Measurements from ENCODE around the gene MOB3B.
"Not testable (repeated sequence)": the region's sequence is repeated elsewhere in the genome, so short reads cannot be mapped to it uniquely, and the experiment has no call there.

MOB3B gene

GRCh38 chr9:27518006-27518405 lies 11.6 kb downstream of the MOB3B start:
- no peak for DNase-seq (ENCODE audit: low read depth)

DNA sequence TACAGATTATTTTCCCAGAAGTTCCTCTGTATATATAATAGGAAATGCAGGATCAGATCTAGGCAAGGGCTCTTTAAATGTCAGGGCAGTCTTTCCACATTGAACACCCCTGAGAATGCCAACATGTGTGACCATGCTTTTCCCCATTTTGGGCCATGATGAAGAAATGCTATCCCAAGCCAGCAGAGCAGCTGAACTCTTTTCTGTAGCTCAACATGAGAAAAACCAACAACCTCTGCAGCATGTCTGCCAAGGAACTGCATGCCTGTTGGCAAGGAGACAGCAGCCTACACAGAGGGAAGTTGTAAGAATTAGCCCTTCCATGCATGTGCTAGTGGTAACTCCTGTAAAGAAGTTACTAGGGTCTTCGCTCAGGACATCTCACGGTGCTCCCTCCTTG lies 15.1 kb downstream of the MOB3B start:
- no peak for DNase-seq (ENCODE audit: low read depth)

GRCh38 chr9:27511771-27512170 lies 17.8 kb downstream of the MOB3B start:
- no peak for DNase-seq (ENCODE audit: low read depth)

DNA sequence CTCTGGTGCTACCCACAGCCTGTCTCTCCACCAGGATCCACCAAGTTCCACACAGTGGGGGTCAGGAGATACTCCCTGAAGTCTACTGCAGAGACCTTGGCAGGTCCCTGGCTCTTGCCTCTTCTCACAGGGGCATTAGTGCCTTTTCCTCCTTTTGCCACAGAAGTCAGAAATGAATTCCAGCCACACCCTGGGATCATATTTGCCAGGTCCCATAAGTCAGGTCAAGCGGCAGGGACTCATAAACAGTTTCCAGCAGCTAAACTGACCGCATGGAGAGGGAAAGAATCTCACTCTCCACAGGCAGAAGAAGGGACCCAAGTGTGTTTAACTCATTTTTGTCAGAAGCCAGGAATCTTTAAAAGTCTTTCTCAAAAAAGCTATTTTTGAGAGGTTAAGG lies 18.8 kb downstream of the MOB3B start:
- no peak for DNase-seq (ENCODE audit: low read depth)

DNA sequence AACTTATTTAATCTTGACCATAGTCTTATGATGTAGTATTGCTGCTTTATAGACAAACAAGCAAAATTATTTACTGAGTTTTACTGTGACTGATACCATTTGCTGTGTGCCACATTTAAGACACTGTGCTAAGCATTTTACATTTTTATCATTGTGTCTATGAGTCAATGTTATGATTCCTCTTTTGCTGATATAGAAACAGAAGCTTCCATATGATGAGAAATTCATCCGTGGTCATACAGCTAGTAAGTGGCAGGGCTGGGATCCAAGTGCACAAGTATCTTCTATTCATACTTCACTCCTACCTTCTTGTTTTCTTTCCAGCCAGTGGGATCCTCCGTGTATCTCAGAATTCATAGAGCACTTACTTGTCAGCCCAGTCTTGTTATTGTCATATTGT lies 22.6 kb downstream of the MOB3B start:
- DNase-seq (ENCODE audit: low read depth) = no peak

DNA sequence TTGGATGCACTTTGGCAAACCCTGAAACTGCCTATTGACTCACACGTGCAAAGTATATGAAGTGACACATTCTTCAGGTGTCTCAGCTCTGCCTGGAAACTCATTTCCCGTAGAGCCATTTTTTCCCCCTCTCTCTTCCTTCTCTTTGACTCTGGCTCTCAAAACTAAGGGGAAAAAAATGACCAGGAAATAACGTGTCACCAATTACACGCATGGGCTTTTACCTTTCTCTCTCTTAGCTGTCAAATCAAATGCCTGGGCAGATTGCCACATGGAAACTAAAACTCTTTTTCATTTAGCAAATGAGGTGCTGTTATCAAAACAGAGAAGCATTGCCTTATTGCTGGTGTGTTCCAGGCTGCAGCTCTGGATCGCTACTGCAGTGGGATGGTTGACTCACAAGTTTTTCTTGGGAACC lies 23.9 kb downstream of the MOB3B start:
- no peak for DNase-seq (ENCODE audit: low read depth)

DNA sequence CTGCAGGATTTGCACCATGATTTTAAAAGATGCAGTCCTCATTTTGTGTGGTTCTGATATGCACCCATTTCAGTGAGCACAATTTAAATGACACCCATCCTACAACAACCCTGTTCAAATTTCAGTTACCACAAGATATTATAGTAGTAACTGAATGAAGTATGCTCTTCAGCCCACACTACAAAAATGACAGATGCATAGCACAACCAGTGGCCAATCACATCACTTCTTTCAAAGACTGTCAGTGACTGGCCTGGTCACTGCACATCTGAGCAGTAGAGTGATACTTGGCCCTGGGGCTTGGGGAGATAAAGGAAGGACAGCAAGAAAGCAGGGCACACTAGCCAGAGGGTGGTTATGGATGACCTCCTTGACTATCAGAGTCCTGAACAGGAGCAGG lies 25.4 kb downstream of the MOB3B start:
- no peak for DNase-seq (ENCODE audit: low read depth)

GRCh38 chr9:27503623-27504022 lies 26.0 kb downstream of the MOB3B start:
- no peak for DNase-seq (ENCODE audit: low read depth)

DNA sequence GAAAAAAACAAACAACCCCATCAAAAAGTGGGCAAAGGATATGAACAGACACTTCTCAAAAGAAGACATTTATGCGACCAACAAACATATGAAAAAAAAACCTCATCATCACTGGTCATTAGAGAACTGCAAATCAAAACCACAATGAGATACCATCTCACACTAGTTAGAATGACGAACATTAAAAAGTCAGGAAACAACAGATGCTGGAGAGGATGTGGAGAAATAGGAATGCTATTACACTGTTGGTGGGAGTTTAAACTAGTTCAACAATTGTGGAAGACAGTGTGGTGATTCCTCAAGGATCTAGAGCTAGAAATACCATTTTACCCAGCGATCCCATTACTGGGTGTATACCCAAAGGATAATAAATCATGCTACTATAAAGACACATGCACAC lies 28.7 kb downstream of the MOB3B start:
- not testable (repeated sequence) for DNase-seq (ENCODE audit: low read depth)

DNA sequence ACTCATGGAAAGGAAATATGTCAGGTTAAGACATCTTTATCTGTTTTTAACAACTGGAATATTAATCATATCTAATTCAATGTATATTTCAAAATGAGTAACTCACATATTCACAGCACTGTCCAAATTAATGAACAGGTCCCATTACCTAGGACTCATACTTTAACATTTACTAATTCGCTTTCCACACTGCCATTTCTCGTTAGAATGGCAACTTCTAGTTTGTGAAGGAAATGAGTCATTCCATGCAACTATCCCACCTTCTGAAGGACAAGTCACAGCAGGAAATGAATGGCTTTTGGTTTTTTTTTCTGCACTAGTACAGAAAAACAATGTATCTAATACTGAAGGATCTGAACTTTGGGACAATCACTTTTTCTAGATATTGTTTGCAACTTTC lies 30.2 kb downstream of the MOB3B start:
- DNase-seq (ENCODE audit: low read depth) = peak; percentile 52

- DNase-seq (ENCODE audit: low read depth) = no peak
These were observed 31.7 kb downstream of the MOB3B start for GRCh38 chr9:27497883-27498417.

GRCh38 chr9:27496135-27496504 lies 33.5 kb downstream of the MOB3B start:
- DNase-seq (ENCODE audit: low read depth) = no peak

- no peak for DNase-seq (ENCODE audit: low read depth)
These were observed 34.0 kb downstream of the MOB3B start for GRCh38 chr9:27495480-27496134.

DNA sequence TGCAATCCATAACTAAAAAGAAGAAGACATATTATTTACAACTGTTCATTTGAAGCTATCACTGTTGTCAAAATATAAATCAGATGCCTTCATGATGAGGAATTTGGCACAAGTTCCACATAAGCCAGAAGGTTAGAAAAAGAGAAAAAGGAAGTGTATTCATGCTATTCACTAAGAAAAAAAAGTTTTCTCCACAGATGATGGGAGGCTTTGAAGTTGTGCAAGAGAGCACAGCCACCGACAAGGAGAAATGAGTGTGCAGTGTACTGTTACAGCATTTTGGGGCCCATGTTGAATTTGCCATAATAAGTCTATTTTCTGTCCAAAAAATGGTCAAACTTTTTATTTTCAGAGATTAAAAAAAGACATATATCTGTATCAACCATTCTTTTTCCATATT lies 38.5 kb downstream of the MOB3B start:
- DNase-seq (ENCODE audit: low read depth) = peak; percentile 74

DNA sequence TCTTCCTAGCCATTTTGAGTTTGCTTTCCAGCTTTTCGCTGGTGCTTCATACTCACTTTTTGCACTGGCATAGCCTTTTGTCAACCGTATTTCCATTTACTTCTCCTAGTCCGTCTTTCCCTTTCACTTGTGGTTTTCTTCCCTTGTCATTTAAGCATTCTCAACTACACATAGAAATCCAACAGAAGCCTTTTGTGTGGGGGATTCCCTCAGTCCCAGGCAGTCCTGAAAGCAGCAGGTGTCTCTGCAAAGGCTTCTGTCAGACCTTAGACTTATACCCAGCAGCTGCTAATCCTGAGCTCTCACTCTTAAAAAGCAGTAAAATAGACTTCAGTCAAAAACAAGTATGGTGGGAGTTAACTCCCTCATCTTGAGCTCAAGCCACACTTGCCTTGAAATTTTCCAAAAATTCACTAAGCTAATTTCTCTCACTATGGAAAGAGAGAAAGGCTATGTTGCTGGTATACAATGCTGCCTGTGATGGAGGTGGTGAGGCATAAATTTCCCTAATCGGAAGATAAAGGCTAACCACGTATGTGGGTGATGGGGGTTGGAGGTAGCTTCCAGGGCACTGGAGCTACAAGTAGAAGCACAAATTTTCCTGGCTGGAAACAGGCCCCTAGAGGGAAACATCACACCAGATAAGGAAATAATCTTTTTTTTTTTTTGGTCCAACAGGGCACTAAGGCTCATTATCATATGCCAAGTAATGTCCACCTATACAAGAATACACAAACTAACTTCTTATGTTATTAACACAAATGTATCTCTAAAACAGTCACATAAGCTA lies 40.3 kb downstream of the MOB3B start:
- no peak for DNase-seq (ENCODE audit: low read depth)

- no peak for DNase-seq (ENCODE audit: low read depth)
These were observed 41.7 kb downstream of the MOB3B start for GRCh38 chr9:27487927-27488326.

- peak; percentile 26 for DNase-seq (ENCODE audit: low read depth)
These were observed 42.4 kb downstream of the MOB3B start for GRCh38 chr9:27487128-27487640.

- no peak for DNase-seq (ENCODE audit: low read depth)
These were observed 44.5 kb downstream of the MOB3B start for GRCh38 chr9:27485158-27485557.

- no peak for DNase-seq (ENCODE audit: low read depth)
These were observed 46.0 kb downstream of the MOB3B start for GRCh38 chr9:27483576-27483975.

- DNase-seq (ENCODE audit: low read depth) = no peak
These were observed 46.9 kb downstream of the MOB3B start for GRCh38 chr9:27482709-27483108.

DNA sequence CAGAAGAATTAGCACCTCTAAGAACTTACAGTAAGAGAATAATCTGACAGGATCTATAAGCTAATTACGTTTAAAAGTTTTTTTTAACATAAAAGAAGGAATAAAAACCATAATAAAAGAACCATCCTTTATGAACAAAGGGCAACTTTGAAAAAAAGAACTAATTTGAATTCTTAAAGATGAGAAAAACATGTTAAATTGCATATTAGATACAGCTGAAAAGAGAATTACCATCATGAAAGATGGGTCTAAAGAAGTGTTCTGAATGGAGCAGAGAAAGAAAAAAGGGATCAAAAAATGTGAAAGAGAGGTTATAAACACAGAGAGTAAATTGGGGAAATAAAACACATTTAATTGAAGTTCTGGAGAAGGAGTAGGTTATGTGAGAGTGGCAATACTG lies 51.3 kb downstream of the MOB3B start:
- no peak for DNase-seq (ENCODE audit: low read depth)

DNA sequence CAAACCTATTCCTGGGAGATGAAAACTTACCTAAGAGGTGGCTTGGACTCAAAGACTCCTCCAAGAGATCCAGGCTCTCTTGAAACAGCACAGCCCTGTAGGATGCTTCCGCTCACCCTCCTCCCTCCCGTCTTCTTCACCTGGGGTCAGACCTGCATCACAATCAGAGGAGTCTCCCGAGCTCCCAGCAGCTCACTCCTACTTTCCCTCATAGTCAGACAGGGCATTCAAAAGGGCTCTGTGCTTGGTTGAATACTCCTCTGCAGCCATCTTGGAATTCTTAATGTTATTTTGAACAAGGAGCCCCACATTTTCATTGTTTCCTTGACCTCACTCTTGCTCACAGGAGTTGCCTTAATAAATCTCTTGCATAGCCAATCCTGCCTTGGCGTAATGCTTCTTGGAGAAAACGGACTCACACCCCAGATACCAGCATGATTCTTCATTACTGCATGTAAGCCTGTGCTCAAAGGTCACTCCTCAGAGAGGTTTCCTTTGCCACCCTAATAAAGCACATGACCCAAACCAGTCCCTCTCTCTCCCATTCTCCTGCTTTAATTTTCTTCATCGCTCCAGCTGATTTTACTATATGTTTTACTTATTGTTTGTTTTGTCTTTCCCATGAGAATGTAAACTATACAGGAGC lies 52.6 kb downstream of the MOB3B start:
- no peak for DNase-seq (ENCODE audit: low read depth)

DNA sequence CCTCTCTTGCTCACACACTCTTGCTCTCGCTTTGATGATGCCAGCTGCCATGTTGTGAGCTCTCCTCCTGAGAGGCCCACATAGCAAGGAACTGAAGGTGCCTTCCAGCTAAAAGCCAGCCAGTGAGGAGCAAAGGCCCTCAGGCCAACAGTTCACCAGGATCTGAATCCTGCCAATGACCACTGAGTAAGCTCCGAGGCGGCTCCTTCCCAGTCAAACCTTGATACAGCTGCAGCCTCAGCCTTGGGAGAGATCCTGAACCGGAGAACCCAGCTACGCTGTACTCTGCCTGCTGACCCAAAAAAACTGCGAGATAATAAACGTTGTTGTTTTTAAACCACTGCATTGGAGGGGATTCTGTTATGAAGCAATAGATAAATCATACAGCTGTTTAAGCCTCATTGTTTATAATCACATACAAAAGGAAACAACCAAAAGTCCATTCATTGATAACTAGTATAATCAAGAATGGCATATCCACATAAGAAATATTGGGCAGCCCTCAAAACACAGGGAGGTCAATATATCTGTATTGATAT lies 54.5 kb downstream of the MOB3B start:
- no peak for DNase-seq (ENCODE audit: low read depth)

All from iris pigment epithelial cell (primary cell).